C1 segment of cervical spinal cord (tissue), 14 donors: ENCODE measurements around the gene AMOTL1.
"Not testable (repeated sequence)": the region's sequence is repeated elsewhere in the genome, so short reads cannot be mapped to it uniquely, and the experiment has no call there.

Experiments used
- DNase-seq, 14 donors: peaks; one replicate each; lab custom pipeline; 2025; lab: John Stamatoyannopoulos, UW

The AMOTL1 gene

GRCh38 chr11:94770563-94771120, 2.5 kb downstream of the AMOTL1 start:
- no peak for DNase-seq

- DNase-seq: no peak
Measured at GRCh38 chr11:94771390-94771789, 3.2 kb downstream of the AMOTL1 start.

- no peak for DNase-seq
Measured at GRCh38 chr11:94771951-94772350, 3.8 kb downstream of the AMOTL1 start.

GRCh38 chr11:94773842-94774241, 5.7 kb downstream of the AMOTL1 start:
- no peak for DNase-seq

GRCh38 chr11:94774345-94774744, 6.2 kb downstream of the AMOTL1 start:
- DNase-seq: no peak

- no peak for DNase-seq
Measured at GRCh38 chr11:94775567-94776327, 7.6 kb downstream of the AMOTL1 start.

GRCh38 chr11:94776351-94777321, 8.5 kb downstream of the AMOTL1 start:
- no peak for DNase-seq

GRCh38 chr11:94780432-94780831, 12.3 kb downstream of the AMOTL1 start:
- no peak for DNase-seq

- no peak for DNase-seq
Measured at GRCh38 chr11:94781837-94782236, 13.7 kb downstream of the AMOTL1 start.

- no peak for DNase-seq
Measured at GRCh38 chr11:94782446-94782845, 14.3 kb downstream of the AMOTL1 start.

- no peak for DNase-seq
Measured at GRCh38 chr11:94784884-94785283, 16.7 kb downstream of the AMOTL1 start.

GRCh38 chr11:94785509-94785908, 17.4 kb downstream of the AMOTL1 start:
- no peak for DNase-seq

GRCh38 chr11:94786264-94787126, 18.3 kb downstream of the AMOTL1 start:
- DNase-seq: no peak

GRCh38 chr11:94787801-94788200, 19.6 kb downstream of the AMOTL1 start:
- DNase-seq: no peak

GRCh38 chr11:94788396-94788795, 20.2 kb downstream of the AMOTL1 start:
- no peak for DNase-seq

- DNase-seq: no peak
Measured at GRCh38 chr11:94790197-94790596, 22.0 kb downstream of the AMOTL1 start.

GRCh38 chr11:94790661-94791180, 22.6 kb downstream of the AMOTL1 start:
- DNase-seq: no peak

GRCh38 chr11:94791216-94791889, 23.2 kb downstream of the AMOTL1 start:
- DNase-seq: no peak

- not testable (repeated sequence) for DNase-seq
Measured at GRCh38 chr11:94791942-94792341, 23.8 kb downstream of the AMOTL1 start.

- no peak for DNase-seq
Measured at GRCh38 chr11:94792451-94792850, 24.3 kb downstream of the AMOTL1 start.
